Glomerular visceral epithelial cell (primary cell): ENCODE measurements around the gene PAX9.

Source experiments
- DNase-seq: peaks from one replicate; pipeline ENCODE4 v3.0.0-alpha.2; 2016; ENCODE audit errors: extremely low spot score

The PAX9 gene

DNA sequence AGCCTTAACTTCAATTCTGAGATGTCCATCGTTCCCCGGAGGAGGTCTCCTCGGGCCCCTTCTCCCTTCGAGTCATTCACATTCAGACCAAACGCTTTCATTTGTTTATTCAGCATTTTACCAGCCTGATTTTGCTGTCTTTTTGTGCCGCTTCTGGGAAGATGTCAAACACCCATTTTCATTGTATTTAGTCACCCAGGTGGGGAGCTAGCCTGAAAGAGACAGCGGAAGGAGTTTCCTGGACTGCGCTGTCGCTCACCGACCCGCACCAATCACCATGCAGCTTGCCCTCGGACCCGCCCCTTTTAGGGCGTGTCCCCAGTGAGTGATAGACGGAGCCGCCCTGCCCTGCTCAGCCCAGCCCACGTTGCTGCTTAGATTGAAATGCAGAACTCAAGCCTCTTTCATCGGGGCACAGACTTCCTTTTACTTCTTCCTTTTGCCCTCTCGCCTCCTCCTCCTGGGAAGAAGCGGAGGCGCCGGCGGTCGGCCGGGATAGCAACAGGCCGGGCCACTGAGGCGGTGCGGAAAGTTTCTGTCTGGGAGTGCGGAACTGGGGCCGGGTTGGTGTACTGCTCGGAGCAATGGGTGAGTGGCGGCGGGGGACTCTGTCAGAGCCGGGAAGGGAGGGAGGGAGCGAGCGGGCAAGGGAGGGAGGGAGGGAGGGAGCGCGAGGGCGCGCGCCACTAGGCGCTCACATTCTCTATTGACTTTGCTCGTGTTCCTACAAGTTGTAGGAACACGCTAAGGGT is at the start of gene PAX9:
Gene PAX9, plus strand, starts transcription at position 355 of the 752 bp plus-strand sequence. Its CDS starts 230 bp downstream, at position 585.
- DNase-seq: peak; percentile 24

DNA sequence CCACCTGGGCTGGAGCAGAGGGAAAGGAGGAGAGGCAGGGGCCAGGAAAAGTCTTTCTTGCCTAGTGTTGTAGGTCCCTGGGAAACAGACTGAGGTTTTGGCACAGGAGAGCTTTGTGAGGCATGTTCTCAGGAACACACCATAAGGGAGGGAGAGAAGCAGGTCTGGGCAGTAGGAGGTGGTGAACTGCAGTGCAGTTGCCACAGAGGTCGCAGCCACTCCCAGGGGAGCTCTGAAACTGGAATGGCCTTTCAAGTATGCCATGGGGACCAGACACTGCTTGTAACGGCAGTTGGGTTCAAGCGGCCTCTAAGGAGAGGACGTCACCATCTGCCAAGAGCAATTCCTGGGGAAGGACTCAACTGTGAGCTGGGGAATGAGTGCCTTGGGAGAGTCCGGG is 43.8 kb upstream of the PAX9 start:
- DNase-seq: no peak

DNA sequence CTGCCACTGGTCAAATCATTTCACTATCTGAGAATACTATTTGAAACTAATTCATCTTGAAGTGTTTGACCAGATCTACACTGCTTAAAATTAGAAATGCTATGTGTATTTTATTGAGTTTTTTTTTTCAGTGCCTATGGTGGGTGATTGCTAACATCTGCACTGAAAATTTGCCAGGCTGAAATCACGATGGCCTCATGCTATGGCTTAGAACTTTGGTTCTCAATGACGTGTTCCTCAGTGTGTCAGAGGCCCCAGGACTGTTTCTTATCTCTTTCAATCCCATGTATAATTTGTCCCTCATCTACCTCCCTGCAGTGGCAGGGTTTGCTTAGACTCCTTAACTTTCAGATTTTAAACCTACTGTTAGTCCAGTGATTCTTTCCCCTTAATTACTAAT is 43.0 kb upstream of the PAX9 start:
- DNase-seq: no peak

DNA sequence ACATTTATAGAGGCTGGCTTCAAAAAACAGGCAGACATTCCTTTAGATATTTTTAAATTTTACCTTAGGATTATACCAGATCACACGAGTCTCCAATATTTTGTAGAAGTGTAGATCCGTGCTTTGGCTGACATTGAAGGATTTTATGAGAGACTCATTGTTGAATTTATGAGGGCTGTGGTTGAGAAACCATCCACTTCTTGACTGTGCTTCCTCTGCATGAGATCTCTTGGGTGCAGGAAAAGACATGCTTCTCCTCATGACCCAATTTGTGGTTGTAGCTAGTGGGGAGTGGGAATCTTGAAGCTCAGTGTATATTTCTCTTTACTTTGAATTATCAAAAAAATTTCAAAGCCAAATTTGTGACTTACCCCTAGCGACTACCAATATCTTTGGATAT is 42.5 kb upstream of the PAX9 start:
- no peak for DNase-seq

DNA sequence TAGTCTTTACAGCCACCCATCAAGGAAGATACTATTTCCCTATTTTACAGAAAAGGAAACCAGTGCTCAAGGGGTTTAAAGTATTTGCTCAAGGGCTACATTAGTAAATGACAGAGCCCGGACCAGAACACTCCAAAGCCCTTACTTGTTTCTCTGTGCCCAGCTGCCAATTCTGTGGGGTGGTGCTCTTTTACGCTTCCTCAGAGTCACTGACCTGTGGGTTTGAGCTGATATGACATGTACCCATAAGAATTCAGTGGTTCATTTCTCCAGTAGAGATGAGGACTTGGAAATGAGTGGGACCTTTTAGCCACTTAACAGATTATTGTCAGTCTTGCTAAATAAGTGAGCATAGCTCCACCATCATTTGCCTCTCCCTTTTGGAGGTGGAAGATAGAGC is 41.8 kb upstream of the PAX9 start:
- DNase-seq: no peak

DNA sequence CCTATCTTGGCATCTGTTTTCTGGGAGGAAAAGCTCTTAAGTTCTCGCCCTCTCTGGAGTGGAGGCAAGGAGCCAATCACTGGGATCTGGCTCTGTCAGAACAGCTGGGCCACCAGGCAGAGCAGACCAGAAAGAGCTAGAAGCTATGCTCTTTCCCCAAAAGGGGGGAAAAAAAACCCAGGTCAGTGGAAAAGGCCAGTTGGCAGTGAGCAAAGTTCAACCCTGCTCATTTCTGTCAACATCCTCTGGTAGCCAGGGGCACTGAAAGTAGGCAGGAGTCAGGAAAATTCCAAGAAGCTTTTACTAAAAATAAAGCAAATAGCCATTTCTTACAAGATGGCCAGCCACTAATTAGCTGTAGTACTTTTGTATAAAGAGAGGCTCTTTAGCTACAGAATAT is 36.6 kb upstream of the PAX9 start:
- DNase-seq: no peak

DNA sequence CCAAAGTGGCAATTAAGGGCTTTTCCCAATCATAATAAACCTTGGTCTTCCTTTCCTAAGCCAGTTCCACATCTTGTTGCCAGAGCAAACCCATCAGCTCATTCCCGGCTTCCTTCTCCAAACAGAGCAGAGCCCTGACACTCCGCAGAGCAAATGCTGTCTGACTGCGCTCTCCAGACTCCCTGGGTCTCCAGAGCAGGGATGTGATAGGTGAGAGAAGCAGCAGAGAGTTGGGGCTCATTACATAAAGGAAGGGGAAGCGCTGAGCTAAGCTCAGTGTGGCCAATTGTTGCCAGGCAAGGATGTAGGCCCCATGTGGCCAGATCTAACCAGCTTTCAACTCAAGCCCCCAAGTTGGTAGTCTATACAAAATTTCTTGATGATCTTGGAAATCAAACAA is 36.2 kb upstream of the PAX9 start:
- DNase-seq: no peak

DNA sequence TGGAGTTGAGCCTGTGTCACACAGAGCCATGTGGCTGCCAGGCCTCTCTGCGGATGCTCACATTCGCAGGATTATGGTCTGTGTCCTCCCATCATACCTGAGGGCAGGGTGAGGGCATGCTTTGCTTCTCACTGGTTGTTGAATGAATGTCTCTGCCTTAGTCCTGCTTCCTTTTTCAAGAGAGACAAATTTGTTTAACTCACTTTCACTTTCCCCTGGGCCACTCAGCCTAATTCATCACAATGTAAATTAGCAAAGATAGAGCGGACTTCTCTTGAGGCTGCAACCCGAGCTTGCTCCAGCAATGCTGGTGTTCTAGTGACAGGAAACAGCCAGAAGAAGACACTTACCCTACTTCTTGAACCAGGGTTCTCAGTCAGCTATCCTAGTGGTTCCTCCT is 35.5 kb upstream of the PAX9 start:
- DNase-seq: no peak

DNA sequence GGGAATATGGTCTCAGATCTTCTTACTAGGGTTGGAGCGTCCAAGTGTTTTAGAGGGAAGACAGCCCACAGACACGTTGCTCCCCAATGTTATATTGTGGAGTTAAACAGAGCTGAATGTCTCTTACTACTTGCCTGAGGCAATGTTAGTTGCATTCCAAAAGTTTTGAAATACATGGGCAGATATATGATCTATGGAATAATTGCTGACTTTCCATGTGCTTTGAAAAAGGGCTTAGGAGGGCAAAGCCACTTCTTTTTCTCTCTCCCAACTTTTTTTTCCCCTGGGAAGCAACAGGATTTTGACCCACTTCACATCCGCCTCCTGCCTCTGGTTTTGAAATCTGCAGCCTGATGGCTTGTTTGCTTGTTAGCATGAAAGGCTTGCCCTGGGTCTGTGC is 33.7 kb upstream of the PAX9 start:
- DNase-seq: no peak

DNA sequence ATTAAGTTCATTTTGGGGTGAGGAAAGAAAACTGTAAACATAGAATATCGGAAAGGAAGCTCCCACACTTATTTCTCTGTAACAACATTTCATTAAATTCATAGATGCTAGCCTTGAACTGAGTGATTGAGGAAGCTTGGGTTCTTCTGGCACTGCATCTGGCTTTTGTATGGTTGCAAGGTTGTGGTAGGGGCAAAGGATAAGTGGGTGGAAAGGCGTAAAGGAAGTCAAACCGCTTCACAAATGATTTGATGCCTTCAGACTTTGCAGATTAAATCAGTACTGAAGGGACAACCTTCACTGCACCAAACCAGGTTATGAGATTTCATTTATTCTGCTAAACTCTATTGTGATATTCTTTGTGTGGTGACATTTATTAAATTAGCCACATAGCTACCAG is 28.1 kb upstream of the PAX9 start:
- DNase-seq: no peak

DNA sequence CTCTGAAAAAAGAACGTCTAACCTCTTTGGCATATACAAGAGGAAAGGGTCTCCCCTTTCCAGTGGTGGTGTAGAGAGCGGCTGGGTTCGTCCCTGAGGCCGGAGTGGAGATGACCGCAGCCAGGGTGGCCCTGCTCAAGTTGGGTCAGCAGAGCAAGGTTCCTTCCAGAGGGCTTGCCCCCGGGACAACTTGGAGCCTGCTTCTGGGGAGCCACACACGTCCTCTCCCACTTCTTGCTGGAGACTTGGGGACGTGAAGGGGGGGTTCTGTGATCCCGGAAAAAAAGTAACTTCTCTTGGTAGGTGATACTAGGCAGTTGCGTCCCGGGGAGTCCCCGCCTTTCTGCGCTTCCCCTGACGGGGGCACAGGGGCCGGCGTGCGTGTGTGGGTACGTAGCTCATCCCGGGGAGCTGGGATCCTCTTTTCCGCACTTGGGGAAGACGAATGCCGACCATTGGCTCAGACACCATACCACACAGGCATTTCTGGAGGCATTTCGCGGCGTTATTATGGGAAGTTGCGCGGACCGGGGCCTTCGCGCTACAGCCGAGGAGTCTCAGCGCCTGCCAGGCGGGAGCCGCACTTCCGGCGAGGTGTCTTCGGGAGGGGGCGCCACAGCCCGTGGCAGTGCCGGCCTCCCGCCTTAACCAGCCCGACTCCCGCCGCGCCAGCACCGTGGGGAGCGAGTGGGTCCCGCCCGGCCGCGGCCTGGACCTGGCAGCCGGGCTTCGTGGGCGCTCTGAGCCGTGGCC is 14.8 kb upstream of the PAX9 start:
- no peak for DNase-seq

DNA sequence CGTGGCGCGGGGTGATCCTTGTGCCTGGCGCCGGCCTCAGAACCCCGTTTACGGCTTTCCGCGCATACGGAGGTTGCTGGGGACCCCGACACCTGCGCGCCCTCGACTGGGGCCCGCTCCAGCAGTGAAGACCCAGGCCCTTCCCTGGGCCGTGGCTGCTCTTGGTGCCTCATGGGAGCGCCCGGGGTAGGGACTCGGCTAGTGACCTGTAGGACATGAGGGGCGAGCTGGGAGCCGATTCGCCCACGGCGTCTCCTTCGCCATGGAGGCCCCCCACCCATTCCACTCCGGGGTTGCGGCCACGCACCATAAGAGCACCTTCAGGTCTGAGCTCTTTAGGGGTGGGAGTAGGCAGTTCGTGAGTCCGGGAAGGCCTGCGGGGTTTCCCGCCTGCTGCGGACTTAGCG is 14.2 kb upstream of the PAX9 start:
- DNase-seq: no peak

DNA sequence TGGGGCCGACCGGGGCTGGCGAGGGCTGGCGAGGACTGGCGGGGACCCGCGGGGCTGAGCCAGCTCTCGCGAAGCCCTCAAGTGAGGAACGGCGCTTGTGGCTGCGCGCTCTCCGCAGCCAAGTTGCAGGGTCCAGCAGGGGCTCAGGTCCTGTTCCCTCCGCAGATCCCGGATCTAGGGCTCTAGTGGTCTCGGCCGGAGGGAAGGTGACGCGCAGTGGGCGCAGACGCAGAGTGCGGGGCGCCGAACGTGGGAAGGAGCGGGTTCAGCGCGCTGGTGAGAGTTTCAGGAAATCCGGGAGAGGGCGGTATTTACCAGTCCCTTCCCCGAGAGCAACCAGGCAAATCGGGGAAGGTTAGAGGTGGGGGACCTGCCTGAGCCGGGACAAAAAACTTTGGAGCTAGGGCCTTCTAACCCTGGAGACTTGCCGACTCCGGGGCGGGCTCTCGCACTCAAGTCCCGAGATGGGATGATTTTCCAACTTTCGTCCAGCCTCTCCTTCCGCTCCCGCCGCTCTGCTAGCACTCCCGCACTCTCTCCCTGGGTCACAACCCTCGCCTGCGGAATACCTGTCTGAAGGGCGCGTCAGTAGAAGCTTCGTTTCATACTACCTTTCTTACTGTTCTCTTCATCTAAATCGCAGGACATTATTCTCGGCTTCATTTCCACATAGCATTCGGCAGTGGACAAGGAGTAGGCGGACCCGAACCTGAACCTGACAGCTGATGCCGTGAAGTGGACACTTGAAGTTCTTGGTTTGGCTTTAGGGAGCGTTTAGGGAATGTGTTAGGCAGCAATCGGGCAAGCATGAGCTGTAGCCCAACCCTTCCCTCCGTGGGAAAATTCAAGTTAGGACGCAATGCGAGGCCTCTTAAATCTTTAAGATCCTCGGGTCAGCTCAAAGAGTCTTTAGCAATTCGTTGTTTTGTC is 13.6 kb upstream of the PAX9 start:
- no peak for DNase-seq

DNA sequence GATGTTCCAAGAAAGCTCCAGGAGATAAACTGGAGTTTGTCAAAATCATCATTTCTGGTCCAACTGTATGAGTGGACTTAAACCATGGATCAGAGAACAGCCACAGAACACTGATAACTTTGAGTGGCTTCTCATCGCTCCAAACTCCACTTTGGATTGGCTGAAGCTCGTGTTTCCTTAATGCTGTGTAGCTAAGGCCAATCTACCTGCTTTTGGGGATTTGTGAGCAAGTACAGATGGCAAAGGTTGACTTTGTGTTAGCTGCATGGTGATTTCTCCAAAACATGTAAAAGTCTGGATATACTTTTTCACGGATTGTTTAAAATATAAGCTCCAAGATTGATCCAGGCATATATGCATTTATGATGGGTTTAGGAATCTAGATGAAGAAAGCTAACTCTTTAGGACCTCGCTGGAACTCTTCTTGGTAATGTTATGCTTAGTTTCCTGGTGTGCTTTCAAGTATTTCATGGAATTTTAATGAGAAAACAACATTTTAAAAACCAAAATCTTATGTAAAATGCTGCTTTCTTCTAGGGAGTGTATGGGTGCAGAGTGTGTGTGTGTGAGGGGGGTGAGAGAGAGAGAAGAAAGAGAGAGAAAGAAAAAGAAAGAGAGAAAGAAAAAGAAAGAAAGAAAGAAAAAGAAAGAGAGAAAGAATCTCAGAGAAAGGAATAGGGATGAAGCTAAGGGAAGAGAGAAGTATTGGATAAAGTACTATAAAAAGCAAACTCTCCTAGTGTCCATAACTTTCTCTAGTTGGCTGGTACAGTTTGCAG is 11.6 kb upstream of the PAX9 start:
- no peak for DNase-seq

DNA sequence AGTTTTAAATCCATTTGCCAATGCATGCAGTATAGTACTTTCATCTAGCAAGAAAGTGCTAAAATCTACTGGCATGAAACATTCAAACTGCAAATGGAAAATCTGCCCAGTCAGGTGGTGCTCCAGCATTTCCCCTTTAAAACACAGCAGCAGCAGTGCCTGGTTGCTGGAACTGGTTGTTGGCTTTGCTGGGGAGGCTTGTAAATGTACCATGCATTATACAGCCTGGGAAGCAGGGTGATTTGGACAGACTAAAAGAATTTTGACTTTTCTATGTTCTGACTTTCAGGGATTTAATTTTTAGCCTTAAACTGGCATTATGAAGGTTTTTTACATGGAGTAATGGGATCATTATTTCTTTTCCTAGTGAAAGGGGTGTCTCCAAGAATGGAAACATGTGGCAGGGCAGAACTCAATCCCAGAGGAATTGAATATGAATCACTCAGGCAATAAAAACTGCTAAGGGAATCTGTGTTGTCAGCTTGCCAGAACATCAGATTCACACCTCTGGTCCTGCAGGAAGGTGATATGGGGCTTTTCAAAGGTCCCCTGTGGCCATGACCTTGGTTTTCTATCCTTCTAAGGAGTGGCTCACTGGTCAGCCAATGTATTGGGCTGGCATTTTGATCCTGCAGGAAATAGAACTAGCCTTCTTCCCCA is 9.0 kb upstream of the PAX9 start:
- DNase-seq: no peak

DNA sequence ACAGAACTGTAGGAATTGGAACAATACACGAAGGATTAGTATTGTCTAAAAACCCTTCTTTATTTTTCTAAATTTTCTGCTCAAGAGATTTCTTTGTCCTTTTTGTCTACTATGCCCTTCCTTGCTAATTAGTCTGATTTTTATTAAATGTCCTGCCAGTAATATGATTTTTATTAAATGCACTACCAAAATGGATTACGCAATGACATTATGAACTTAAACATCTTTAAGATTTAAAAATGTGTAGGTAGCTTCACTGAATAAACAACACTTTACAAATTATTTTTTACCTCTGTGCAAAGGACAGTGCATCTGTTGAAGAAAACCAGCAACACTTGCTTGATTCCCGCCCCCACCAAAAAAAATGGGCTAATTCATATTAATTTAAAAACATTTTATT is 8.2 kb upstream of the PAX9 start:
- no peak for DNase-seq

DNA sequence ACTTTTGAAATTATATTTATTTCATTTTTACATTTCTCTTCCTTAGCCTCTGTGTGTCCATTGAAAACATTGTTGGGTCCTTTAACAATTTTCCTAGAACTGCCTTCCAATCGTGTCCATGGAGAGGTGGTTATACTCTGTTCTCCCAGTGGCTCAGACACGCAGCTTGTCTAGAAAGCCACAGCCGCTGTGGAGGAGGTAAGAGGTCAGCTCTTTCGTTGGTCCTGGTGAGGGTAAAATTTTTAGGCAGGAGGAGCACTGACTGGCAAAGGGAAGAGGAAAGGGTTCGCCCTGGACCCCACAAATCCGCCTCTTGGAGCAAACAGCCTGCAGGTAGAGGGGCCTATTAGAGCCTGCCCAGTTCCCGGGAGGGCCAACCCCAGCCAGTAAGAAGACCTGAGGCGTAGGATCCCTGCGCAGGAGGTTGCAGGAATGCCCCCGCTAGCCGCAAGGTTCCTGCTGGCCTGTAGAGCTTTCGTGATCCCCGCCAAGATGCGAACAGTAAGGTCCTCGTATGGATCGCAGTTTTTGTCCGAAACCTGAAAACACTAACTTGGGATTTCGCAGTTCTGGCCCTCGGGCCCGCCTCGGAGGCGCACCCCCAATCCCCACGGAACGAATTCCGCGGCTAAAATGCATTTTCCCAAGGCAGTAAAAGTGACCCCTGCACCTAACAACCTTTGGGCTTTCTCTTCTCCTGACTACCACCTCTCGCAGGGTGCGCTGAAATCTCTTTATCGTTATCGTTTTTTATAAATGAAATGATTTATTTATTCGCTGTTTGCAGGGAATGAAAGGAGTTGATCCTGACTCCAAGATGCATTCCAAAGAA is 7.5 kb upstream of the PAX9 start:
- no peak for DNase-seq

DNA sequence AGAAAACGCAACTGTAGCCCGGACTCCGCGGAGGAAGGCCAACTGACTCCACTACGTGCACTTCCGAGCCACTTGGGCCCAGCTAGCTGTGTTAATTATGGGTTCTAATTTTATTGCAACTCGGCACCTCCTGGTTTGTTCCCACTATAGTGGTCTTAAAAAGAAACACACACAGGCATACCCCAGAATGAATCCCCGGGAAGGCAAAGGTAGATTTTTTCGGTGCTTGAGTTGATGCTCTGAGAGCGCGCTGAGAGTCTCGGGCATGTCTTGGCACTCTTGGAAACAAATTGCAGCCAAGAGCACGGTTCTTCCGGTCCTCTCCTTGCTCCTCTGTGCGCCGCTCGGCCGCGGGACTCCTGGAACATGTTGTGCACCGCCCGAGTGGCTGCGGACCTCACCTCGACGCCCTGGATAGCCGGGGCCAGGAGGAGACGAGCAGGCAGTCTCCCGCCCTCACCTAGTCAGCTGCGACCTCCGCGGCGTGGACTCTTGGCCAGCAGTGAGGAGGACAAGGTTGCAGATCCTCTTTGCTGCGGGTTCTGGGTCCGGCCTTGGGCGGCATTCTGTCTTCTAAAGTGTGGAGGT is 6.8 kb upstream of the PAX9 start:
- DNase-seq: no peak

DNA sequence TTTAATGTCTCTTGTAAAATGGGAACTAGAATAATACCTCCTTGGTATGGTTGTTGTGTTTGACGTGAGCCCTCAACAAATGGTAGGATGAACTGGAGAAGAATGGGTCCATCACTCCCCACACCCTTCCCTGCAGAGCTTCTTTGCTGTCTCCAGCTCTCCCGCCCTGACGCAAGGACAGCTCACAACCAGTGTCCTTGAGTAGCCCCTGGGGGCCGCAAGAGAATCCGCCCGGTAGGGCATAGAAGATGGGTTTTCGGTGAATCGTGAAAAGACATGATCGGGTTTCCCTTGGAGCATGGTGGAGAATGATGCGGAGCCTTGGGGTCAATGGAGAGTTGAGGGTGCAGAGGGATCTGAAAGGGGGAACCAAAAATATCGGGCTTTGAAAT is 6.1 kb upstream of the PAX9 start:
- DNase-seq: no peak
